MM.1S (cell line): ENCODE data around the gene WDFY4.

ENCODE experiments used
- DNase-seq: peaks from one replicate; pipeline ENCODE4 v3.0.0-alpha.2; 2015
- H2AFZ ChIP-seq: fragments of 300-600 bp; sonication (generic); 2 replicates; pipeline ENCODE4 v1.6.0; 2016; ENCODE audit warnings: antibody characterized with exemption, low read length
- H3F3A ChIP-seq: fragments of 300-600 bp; sonication (generic); 2 replicates; pipeline ENCODE4 v1.6.1; 2016; ENCODE audit warnings: mild to moderate bottlenecking, antibody characterized with exemption, low read length, moderate library complexity, mixed read lengths; ENCODE audit not compliant: insufficient read depth
- H3K27ac ChIP-seq: fragments of 300-600 bp; sonication (generic); 2 replicates; pipeline ENCODE4 v1.5.1; 2016; ENCODE audit warnings: mild to moderate bottlenecking, low read length
- H3K27me3 ChIP-seq: fragments of 300-600 bp; sonication (generic); replicated peaks from 2 replicates; pipeline ENCODE4 v1.6.0; 2016; ENCODE audit warnings: low read length; ENCODE audit not compliant: insufficient read depth
- H3K36me3 ChIP-seq: fragments of 300-600 bp; sonication (generic); replicated peaks from 2 replicates; pipeline ENCODE4 v1.6.1; 2016; ENCODE audit warnings: mild to moderate bottlenecking, low read length, mixed read lengths; ENCODE audit not compliant: insufficient read depth
- H3K4me1 ChIP-seq: fragments of 300-600 bp; sonication (generic); 2 replicates; pipeline ENCODE4 v1.6.1; 2016; ENCODE audit warnings: low read length, mixed read lengths
- H3K4me2 ChIP-seq: fragments of 300-600 bp; sonication (generic); 2 replicates; pipeline ENCODE4 v1.6.0; 2016; ENCODE audit warnings: low read depth, low read length
- H3K4me3 ChIP-seq: fragments of 300-600 bp; sonication (generic); 2 replicates; pipeline ENCODE4 v1.5.1; 2016; ENCODE audit warnings: low read length, mixed read lengths
- H3K79me2 ChIP-seq: fragments of 300-600 bp; sonication (generic); 2 replicates; pipeline ENCODE4 v1.6.1; 2016; ENCODE audit warnings: mixed run types, low read length, mixed read lengths
- H3K9ac ChIP-seq: fragments of 300-600 bp; sonication (generic); 2 replicates; pipeline ENCODE4 v1.6.1; 2016; ENCODE audit warnings: low read length, mixed read lengths
- H3K9me2 ChIP-seq: fragments of 300-600 bp; sonication (generic); replicated peaks from 2 replicates; pipeline ENCODE4 v1.6.1; 2016; ENCODE audit warnings: mild to moderate bottlenecking, low read length, mixed read lengths; ENCODE audit not compliant: insufficient read depth
- H3K9me3 ChIP-seq: fragments of 300-600 bp; sonication (generic); replicated peaks from 2 replicates; pipeline ENCODE4 v1.6.1; 2016; ENCODE audit warnings: mild to moderate bottlenecking, low read length, mixed read lengths; ENCODE audit not compliant: insufficient read depth
- H4K20me1 ChIP-seq: fragments of 300-600 bp; sonication (generic); 2 replicates; pipeline ENCODE4 v1.6.1; 2016; ENCODE audit warnings: mild to moderate bottlenecking, low read length, moderate library complexity, mixed read lengths; ENCODE audit not compliant: insufficient read depth
- CTCF ChIP-seq: fragments of 300-600 bp; sonication (generic); IDR thresholded peaks from 2 replicates; pipeline ENCODE4 v1.5.1; 2016; ENCODE audit warnings: antibody characterized with exemption, low read length, mixed read lengths
- EZH2 ChIP-seq: fragments of 300-600 bp; sonication (generic); optimal IDR thresholded peaks from 2 replicates; pipeline ENCODE3; 2017; ENCODE audit warnings: low read depth, mild to moderate bottlenecking, antibody characterized with exemption, low read length, mixed read lengths
- EZH2phosphoT487 ChIP-seq: fragments of 300-600 bp; sonication (generic); IDR thresholded peaks from 2 replicates; pipeline ENCODE4 v1.6.1; 2018; ENCODE audit warnings: antibody characterized with exemption, low read length

Gene WDFY4

GRCh38 chr10:48786606-48787282 is 102.1 kb downstream of the WDFY4 start:
- H3K9me3 ChIP-seq = no peaks in the 10 kb centered on the region
- no peaks in the 10 kb centered on the region for H4K20me1 ChIP-seq
- H3K9ac ChIP-seq = no peak overlapping the region
- no peaks in the 10 kb centered on the region for H3K36me3 ChIP-seq
- H2AFZ ChIP-seq = no peak overlapping the region
- no peak overlapping the region for H3K4me2 ChIP-seq
- H3K9me2 ChIP-seq = no peaks in the 10 kb centered on the region
- no peak overlapping the region for H3K4me3 ChIP-seq
- H3K27ac ChIP-seq = no peak overlapping the region
- H3K27me3 ChIP-seq = no peaks in the 10 kb centered on the region
- no peaks in the 10 kb centered on the region for H3K4me1 ChIP-seq
- H3K79me2 ChIP-seq = no peaks in the 10 kb centered on the region
- no peak for DNase-seq
- H3F3A ChIP-seq = no peaks in the 10 kb centered on the region
- TF ChIP-seq EZH2phosphoT487 (no peak), CTCF (no peak), EZH2 (no peak)

- H4K20me1 ChIP-seq = no peaks in the 10 kb centered on the region
- no peaks in the 10 kb centered on the region for H3K36me3 ChIP-seq
- no peak for DNase-seq
- H3K27ac ChIP-seq = no peak overlapping the region
- no peaks in the 10 kb centered on the region for H3K9me2 ChIP-seq
- no peaks in the 10 kb centered on the region for H3K9me3 ChIP-seq
- no peaks in the 10 kb centered on the region for H3K27me3 ChIP-seq
- H3K79me2 ChIP-seq = no peaks in the 10 kb centered on the region
- H3K4me2 ChIP-seq = no peak overlapping the region
- no peak overlapping the region for H2AFZ ChIP-seq
- no peak for TF ChIP-seq EZH2phosphoT487
- no peaks in the 10 kb centered on the region for H3F3A ChIP-seq
- H3K9ac ChIP-seq = no peak overlapping the region
- no peak overlapping the region for H3K4me3 ChIP-seq
- H3K4me1 ChIP-seq = no peaks in the 10 kb centered on the region
These were observed 103.9 kb downstream of the WDFY4 start for GRCh38 chr10:48788554-48788953.

GRCh38 chr10:48789486-48790456 is 105.1 kb downstream of the WDFY4 start:
- Histone ChIP-seq H3K4me3 (no peak overlapping the region), H3K4me2 (no peak overlapping the region), H3K9me3 (no peaks in the 10 kb centered on the region), H3K9me2 (no peaks in the 10 kb centered on the region), H3K27ac (no peak overlapping the region), H3K27me3 (no peaks in the 10 kb centered on the region), H2AFZ (no peak overlapping the region), H3K36me3 (no peaks in the 10 kb centered on the region), H4K20me1 (no peaks in the 10 kb centered on the region), H3F3A (no peaks in the 10 kb centered on the region), H3K9ac (no peak overlapping the region), H3K79me2 (no peaks in the 10 kb centered on the region), H3K4me1 (no peaks in the 10 kb centered on the region)
- DNase-seq = no peak
- TF ChIP-seq EZH2 = no peak
- no peak for TF ChIP-seq EZH2phosphoT487
- no peak for TF ChIP-seq CTCF
